ENCODE results near the gene OSBPL10.
A peak's percentile ranks its signal among the peaks of the same experiment; 100 is the strongest.

The OSBPL10 gene

DNA sequence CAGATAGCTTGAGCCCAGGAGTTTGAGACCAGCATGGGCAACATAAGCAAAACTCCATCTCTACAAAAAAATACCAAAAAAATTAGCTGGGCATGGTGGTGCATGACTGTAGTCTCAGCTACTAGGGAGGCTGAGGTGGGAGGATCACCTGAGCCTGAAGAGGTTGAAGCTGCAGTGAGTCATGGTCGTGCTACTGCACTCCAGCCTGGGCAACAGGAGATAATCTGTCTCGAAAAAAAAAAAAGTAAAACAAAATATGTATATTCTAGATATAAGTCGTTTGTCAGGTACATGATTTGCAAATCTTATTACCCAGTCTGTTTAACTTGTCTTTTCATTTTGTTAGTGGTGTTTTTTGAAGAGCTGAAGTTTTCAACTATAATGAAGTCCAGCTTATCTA is 40.7 kb upstream of the OSBPL10 start:
- no peak for ATAC-seq
- no peak for TF ChIP-seq ESRRG (CRISPR knock-in tag; IDR thresholded peaks at IDR 0.05)
- no peak for TF ChIP-seq TCF4 (CRISPR knock-in tag; IDR thresholded peaks at IDR 0.05; ENCODE audit: borderline replicate concordance)
- TF ChIP-seq TOX (CRISPR knock-in tag; IDR thresholded peaks at IDR 0.05; ENCODE audit: borderline replicate concordance): no peak
- TF ChIP-seq, protein P1, sequence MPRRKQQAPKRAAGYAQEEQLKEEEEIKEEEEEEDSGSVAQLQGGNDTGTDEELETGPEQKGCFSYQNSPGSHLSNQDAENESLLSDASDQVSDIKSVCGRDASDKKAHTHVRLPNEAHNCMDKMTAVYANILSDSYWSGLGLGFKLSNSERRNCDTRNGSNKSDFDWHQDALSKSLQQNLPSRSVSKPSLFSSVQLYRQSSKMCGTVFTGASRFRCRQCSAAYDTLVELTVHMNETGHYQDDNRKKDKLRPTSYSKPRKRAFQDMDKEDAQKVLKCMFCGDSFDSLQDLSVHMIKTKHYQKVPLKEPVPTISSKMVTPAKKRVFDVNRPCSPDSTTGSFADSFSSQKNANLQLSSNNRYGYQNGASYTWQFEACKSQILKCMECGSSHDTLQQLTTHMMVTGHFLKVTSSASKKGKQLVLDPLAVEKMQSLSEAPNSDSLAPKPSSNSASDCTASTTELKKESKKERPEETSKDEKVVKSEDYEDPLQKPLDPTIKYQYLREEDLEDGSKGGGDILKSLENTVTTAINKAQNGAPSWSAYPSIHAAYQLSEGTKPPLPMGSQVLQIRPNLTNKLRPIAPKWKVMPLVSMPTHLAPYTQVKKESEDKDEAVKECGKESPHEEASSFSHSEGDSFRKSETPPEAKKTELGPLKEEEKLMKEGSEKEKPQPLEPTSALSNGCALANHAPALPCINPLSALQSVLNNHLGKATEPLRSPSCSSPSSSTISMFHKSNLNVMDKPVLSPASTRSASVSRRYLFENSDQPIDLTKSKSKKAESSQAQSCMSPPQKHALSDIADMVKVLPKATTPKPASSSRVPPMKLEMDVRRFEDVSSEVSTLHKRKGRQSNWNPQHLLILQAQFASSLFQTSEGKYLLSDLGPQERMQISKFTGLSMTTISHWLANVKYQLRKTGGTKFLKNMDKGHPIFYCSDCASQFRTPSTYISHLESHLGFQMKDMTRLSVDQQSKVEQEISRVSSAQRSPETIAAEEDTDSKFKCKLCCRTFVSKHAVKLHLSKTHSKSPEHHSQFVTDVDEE (CRISPR knock-in tag; IDR thresholded peaks at IDR 0.05): no peak
- no peak for TF ChIP-seq ZNF70 (CRISPR knock-in tag; IDR thresholded peaks at IDR 0.05)
- TF ChIP-seq, protein P2, sequence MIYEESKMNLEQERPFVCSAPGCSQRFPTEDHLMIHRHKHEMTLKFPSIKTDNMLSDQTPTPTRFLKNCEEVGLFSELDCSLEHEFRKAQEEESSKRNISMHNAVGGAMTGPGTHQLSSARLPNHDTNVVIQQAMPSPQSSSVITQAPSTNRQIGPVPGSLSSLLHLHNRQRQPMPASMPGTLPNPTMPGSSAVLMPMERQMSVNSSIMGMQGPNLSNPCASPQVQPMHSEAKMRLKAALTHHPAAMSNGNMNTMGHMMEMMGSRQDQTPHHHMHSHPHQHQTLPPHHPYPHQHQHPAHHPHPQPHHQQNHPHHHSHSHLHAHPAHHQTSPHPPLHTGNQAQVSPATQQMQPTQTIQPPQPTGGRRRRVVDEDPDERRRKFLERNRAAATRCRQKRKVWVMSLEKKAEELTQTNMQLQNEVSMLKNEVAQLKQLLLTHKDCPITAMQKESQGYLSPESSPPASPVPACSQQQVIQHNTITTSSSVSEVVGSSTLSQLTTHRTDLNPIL (CRISPR knock-in tag; IDR thresholded peaks at IDR 0.05; ENCODE audit: low read depth): no peak
- TF ChIP-seq PPARA (CRISPR knock-in tag; IDR thresholded peaks at IDR 0.05; ENCODE audit: borderline replicate concordance): no peak
- TF ChIP-seq GLIS3 (CRISPR knock-in tag; IDR thresholded peaks at IDR 0.05): no peak
- no peak for TF ChIP-seq ZFP3 (CRISPR knock-in tag; IDR thresholded peaks at IDR 0.05)
- TF ChIP-seq ZC3H10 (CRISPR knock-in tag; IDR thresholded peaks at IDR 0.05): no peak
- TF ChIP-seq BACH2 (CRISPR knock-in tag; IDR thresholded peaks at IDR 0.05; ENCODE audit: borderline replicate concordance): no peak

GRCh38 chr3:32021155-32021554 is 40.1 kb upstream of the OSBPL10 start:
- no peak for TF ChIP-seq BACH2 (CRISPR knock-in tag; IDR thresholded peaks at IDR 0.05; ENCODE audit: borderline replicate concordance)
- TF ChIP-seq, protein P1 (CRISPR knock-in tag; IDR thresholded peaks at IDR 0.05): no peak
- TF ChIP-seq GLIS3 (CRISPR knock-in tag; IDR thresholded peaks at IDR 0.05): no peak
- TF ChIP-seq ARNTL (CRISPR knock-in tag; IDR thresholded peaks at IDR 0.05; ENCODE audit: borderline replicate concordance, low read depth): no peak
- no peak for TF ChIP-seq RARB (CRISPR knock-in tag; IDR thresholded peaks at IDR 0.05)
- no peak for TF ChIP-seq ZNF8 (CRISPR knock-in tag; IDR thresholded peaks at IDR 0.05)
- no peak for TF ChIP-seq TOX (CRISPR knock-in tag; IDR thresholded peaks at IDR 0.05; ENCODE audit: borderline replicate concordance)
- TF ChIP-seq CSDC2 (CRISPR knock-in tag; IDR thresholded peaks at IDR 0.05): no peak
- no peak for TF ChIP-seq ZFP3 (CRISPR knock-in tag; IDR thresholded peaks at IDR 0.05)
- no peak for TF ChIP-seq ZNF70 (CRISPR knock-in tag; IDR thresholded peaks at IDR 0.05)
- TF ChIP-seq OSR1 (CRISPR knock-in tag; IDR thresholded peaks at IDR 0.05): no peak
- no peak for TF ChIP-seq PPARA (CRISPR knock-in tag; IDR thresholded peaks at IDR 0.05; ENCODE audit: borderline replicate concordance)
- no peak for TF ChIP-seq ZFP30 (CRISPR knock-in tag; IDR thresholded peaks at IDR 0.05)
- TF ChIP-seq ZC3H10 (CRISPR knock-in tag; IDR thresholded peaks at IDR 0.05): no peak
- TF ChIP-seq SNAI2 (CRISPR knock-in tag; IDR thresholded peaks at IDR 0.05): no peak
- no peak for TF ChIP-seq TCF4 (CRISPR knock-in tag; IDR thresholded peaks at IDR 0.05; ENCODE audit: borderline replicate concordance)
- no peak for TF ChIP-seq POU6F1 (CRISPR knock-in tag; IDR thresholded peaks at IDR 0.05; ENCODE audit: borderline replicate concordance, low read depth)
- no peak for ATAC-seq

DNA sequence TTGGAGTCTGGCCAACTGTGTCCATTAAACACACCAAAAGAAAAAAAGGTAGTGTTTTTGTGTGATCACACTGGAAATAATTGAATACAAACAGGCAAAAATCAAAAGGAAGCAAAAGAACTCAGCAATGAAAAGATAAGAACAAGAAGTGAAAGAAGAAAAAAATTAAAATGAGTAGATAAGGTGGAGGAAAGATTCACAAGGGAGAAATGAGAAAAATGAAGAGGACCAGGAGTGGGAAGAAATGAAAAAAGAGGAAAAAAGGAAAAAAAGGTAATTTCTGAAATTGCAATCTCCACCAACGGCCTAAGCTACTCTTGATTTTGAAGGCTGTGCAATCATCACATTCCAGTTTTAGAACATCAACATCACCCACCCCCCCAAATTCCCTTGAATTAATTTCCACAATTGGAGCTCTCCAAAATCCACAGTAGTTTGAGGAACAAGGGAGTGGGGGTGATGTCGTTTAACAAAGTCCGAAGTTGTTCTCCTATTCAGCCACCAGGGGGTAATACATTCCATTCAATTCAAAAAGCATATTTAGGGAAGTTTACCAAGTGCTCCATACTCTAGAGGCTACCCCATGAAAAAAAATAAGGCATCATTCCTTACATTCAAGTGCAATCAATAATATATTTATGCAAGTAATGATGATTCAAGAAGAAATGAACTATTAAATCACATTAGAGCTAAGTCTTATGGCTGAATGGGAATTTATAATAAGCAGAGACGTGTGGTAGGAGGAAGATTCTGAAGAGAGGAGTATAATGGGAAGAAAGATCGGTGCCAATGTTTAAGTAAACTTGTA is 37.9 kb upstream of the OSBPL10 start:
- ATAC-seq: peak; percentile 91
- TF ChIP-seq ZNF8 (CRISPR knock-in tag; IDR thresholded peaks at IDR 0.05) (no peak), ZC3H10 (CRISPR knock-in tag; IDR thresholded peaks at IDR 0.05) (no peak), SNAI2 (CRISPR knock-in tag; IDR thresholded peaks at IDR 0.05) (no peak), BACH2 (CRISPR knock-in tag; IDR thresholded peaks at IDR 0.05; ENCODE audit: borderline replicate concordance) (no peak), GLIS3 (CRISPR knock-in tag; IDR thresholded peaks at IDR 0.05) (no peak), ISL1 (CRISPR knock-in tag; IDR thresholded peaks at IDR 0.05) (no peak), ESRRG (CRISPR knock-in tag; IDR thresholded peaks at IDR 0.05) (no peak), TCF4 (CRISPR knock-in tag; IDR thresholded peaks at IDR 0.05; ENCODE audit: borderline replicate concordance) (no peak)

All from SK-N-SH treated with all-trans-retinoic acid at 6 μM for 48 hours (cell line).